OCI-LY1 (cell line): ENCODE results near the gene TGFB2.

Experiments used
- H2AFZ ChIP-seq: fragments of 200-600 bp; sonication (generic), shearing (Covaris generic); 2 replicates; pipeline ENCODE4 v1.6.0; 2014; ENCODE audit warnings: antibody characterized with exemption, mild to moderate bottlenecking, low read length
- H3F3A ChIP-seq: fragments of 200-600 bp; sonication (generic), shearing (Covaris generic); 2 replicates; pipeline ENCODE4 v1.6.0; 2014; ENCODE audit warnings: mild to moderate bottlenecking, antibody characterized with exemption, low read length, moderate library complexity; ENCODE audit not compliant: insufficient read depth
- H3K27ac ChIP-seq: fragments of 200-600 bp; sonication (generic); 2 replicates; pipeline ENCODE4 v1.5.1; 2014; ENCODE audit warnings: low read length, mixed run types, mild to moderate bottlenecking, low read depth; ENCODE audit not compliant: poor library complexity, severe bottlenecking
- H3K27me3 ChIP-seq: fragments of 200-600 bp; sonication (generic); 2 replicates; pipeline ENCODE4 v1.6.0; 2014; ENCODE audit warnings: antibody characterized with exemption, mild to moderate bottlenecking, low read length, moderate library complexity; ENCODE audit not compliant: insufficient read depth
- H3K36me3 ChIP-seq: fragments of 200-600 bp; sonication (generic); 2 replicates; pipeline ENCODE4 v1.6.1; 2014; ENCODE audit warnings: mild to moderate bottlenecking, antibody characterized with exemption, low read length, moderate library complexity, mixed read lengths; ENCODE audit not compliant: insufficient read depth
- H3K4me1 ChIP-seq: fragments of 200-600 bp; sonication (generic); 2 replicates; pipeline ENCODE4 v1.5.1; 2014; ENCODE audit warnings: mild to moderate bottlenecking, low read length, moderate library complexity; ENCODE audit not compliant: insufficient read depth, severe bottlenecking
- H3K4me2 ChIP-seq: fragments of 200-600 bp; sonication (generic), shearing (Covaris generic); 2 replicates; pipeline ENCODE4 v1.6.1; 2014; ENCODE audit warnings: low read length
- H3K4me3 ChIP-seq: fragments of 200-600 bp; sonication (generic); 2 replicates; pipeline ENCODE4 v1.5.1; 2014; ENCODE audit warnings: low read length, low read depth, mild to moderate bottlenecking, mixed read lengths; ENCODE audit not compliant: poor library complexity, severe bottlenecking
- H3K79me2 ChIP-seq: fragments of 200-600 bp; shearing (Covaris generic); 2 replicates; pipeline ENCODE4 v1.6.1; 2016; ENCODE audit warnings: mixed run types, low read length, mixed read lengths; ENCODE audit not compliant: insufficient read depth
- H3K9ac ChIP-seq: fragments of 200-600 bp; sonication (generic), shearing (Covaris generic); 2 replicates; pipeline ENCODE4 v1.6.1; 2014; ENCODE audit warnings: mild to moderate bottlenecking, low read length, mixed read lengths
- H3K9me2 ChIP-seq: fragments of 200-600 bp; sonication (generic), shearing (Covaris generic); 2 replicates; pipeline ENCODE4 v1.6.1; 2014; ENCODE audit warnings: low read depth, mild to moderate bottlenecking, low read length, mixed read lengths
- H3K9me3 ChIP-seq: fragments of 200-600 bp; shearing (Covaris generic); 2 replicates; pipeline ENCODE4 v1.6.1; 2014; ENCODE audit warnings: low read length, mixed read lengths
- H4K20me1 ChIP-seq: fragments of 200-600 bp; sonication (generic), shearing (Covaris generic); 2 replicates; pipeline ENCODE4 v1.6.0; 2016; ENCODE audit warnings: mild to moderate bottlenecking, low read length; ENCODE audit not compliant: insufficient read depth
- CTCF ChIP-seq: fragments of 200-600 bp; sonication (generic), shearing (Covaris generic); IDR thresholded peaks from 2 replicates; pipeline ENCODE4 v1.5.1; 2017; ENCODE audit warnings: mild to moderate bottlenecking, antibody characterized with exemption, low read length, moderate library complexity, mixed read lengths
- EZH2 ChIP-seq: fragments of 200-600 bp; sonication (generic), shearing (Covaris generic); IDR thresholded peaks from 2 replicates; pipeline ENCODE4 v1.8.0; 2017; ENCODE audit warnings: borderline replicate concordance, mixed run types, mild to moderate bottlenecking, antibody characterized with exemption, low read length, moderate library complexity, mixed read lengths

Gene TGFB2

GRCh38 chr1:218361298-218362065 lies 16.3 kb downstream of the TGFB2 start:
- Histone ChIP-seq H3K36me3 (no peaks in the 10 kb centered on the region), H3K4me2 (no peak overlapping the region), H3K4me1 (no peaks in the 10 kb centered on the region), H3K9ac (no peak overlapping the region), H3K9me3 (no peaks in the 10 kb centered on the region), H3K27me3 (no peaks in the 10 kb centered on the region), H2AFZ (no peak overlapping the region), H3K4me3 (no peak overlapping the region), H4K20me1 (no peaks in the 10 kb centered on the region), H3F3A (no peaks in the 10 kb centered on the region), H3K27ac (no peak overlapping the region), H3K9me2 (no peaks in the 10 kb centered on the region), H3K79me2 (no peaks in the 10 kb centered on the region)
- TF ChIP-seq CTCF: peak; percentile 43; the same call in 1 of the 2 replicates
- no peak for TF ChIP-seq EZH2

GRCh38 chr1:218362418-218363076 lies 17.4 kb downstream of the TGFB2 start:
- H3K27ac ChIP-seq: no peak overlapping the region
- no peaks in the 10 kb centered on the region for H3K79me2 ChIP-seq
- no peak overlapping the region for H3K4me3 ChIP-seq
- no peak overlapping the region for H3K9ac ChIP-seq
- H2AFZ ChIP-seq: no peak overlapping the region
- no peaks in the 10 kb centered on the region for H3K4me1 ChIP-seq
- no peaks in the 10 kb centered on the region for H3K27me3 ChIP-seq
- no peaks in the 10 kb centered on the region for H3F3A ChIP-seq
- H3K9me3 ChIP-seq: no peaks in the 10 kb centered on the region
- H3K9me2 ChIP-seq: no peaks in the 10 kb centered on the region
- H4K20me1 ChIP-seq: no peaks in the 10 kb centered on the region
- TF ChIP-seq EZH2 (no peak), CTCF (no peak)
- no peak overlapping the region for H3K4me2 ChIP-seq
- H3K36me3 ChIP-seq: no peaks in the 10 kb centered on the region

- TF ChIP-seq CTCF (no peak), EZH2 (no peak)
- no peak overlapping the region for H3K9ac ChIP-seq
- no peak overlapping the region for H3K4me3 ChIP-seq
- no peak overlapping the region for H2AFZ ChIP-seq
- H3K27me3 ChIP-seq: no peaks in the 10 kb centered on the region
- H3K4me1 ChIP-seq: no peaks in the 10 kb centered on the region
- no peak overlapping the region for H3K27ac ChIP-seq
- no peaks in the 10 kb centered on the region for H3K36me3 ChIP-seq
- H3K9me2 ChIP-seq: no peaks in the 10 kb centered on the region
- H3K4me2 ChIP-seq: no peak overlapping the region
- H4K20me1 ChIP-seq: no peaks in the 10 kb centered on the region
- H3K9me3 ChIP-seq: no peaks in the 10 kb centered on the region
- H3K79me2 ChIP-seq: no peaks in the 10 kb centered on the region
- no peaks in the 10 kb centered on the region for H3F3A ChIP-seq
Measured at GRCh38 chr1:218363141-218363540, 18.0 kb downstream of the TGFB2 start.
